Transverse colon (tissue), 4 donors: ENCODE data around the gene FBXL15.

Source experiments
- CTCF ChIP-seq, 5 experiments: fragments of 200-600 bp in 3 of 5; fragments of 450-650 bp in 2 of 5; sonication (generic) in 3 of 5; IDR thresholded peaks; 1 replicate in 2 of 5; 2 replicates in 3 of 5; pipeline ENCODE4 v1.5.1; 2016 to 2017; ENCODE audit warnings: antibody characterized with exemption in 5 of 5, inconsistent platforms in 3 of 5, mild to moderate bottlenecking in 2 of 5, moderate library complexity in 1 of 5
- EP300 ChIP-seq: sonication (generic); formaldehyde crosslinking; IDR thresholded peaks from one replicate; pipeline ENCODE4 v1.6.1; 2017; ENCODE audit warnings: antibody characterized with exemption, low read depth
- POLR2A ChIP-seq: fragments of 450-650 bp; IDR thresholded peaks from one replicate; pipeline ENCODE4 v1.6.1; 2016; ENCODE audit warnings: antibody characterized with exemption, mild to moderate bottlenecking, moderate library complexity
- POLR2AphosphoS5 ChIP-seq, 3 donors: sonication (generic); formaldehyde crosslinking; IDR thresholded peaks; one replicate each; pipeline ENCODE4 v1.6.1; 2016; ENCODE audit warnings: antibody characterized with exemption in 3 of 3

- TF ChIP-seq POLR2A: no peak
- no peak for TF ChIP-seq CTCF (IDR thresholded peaks at IDR 0.05)
- no peak for TF ChIP-seq POLR2AphosphoS5 (IDR thresholded peaks at IDR 0.05)
- no peak for TF ChIP-seq EP300
Observed at GRCh38 chr10:102405632-102406031, 15.0 kb upstream of the FBXL15 start.
